Effector memory CD4-positive, alpha-beta T cell (primary cell): ENCODE measurements around the gene C19orf73.
"Not testable (repeated sequence)": the region's sequence is repeated elsewhere in the genome, so short reads cannot be mapped to it uniquely, and the experiment has no call there.

ENCODE experiments used
- DNase-seq, 3 donors: peaks; one replicate each; pipeline ENCODE4 v3.0.0-alpha.2; 2020
- H3K27ac ChIP-seq: 2 replicates; pipeline ENCODE4 v1.7.0; 2013; ENCODE audit warnings: mild to moderate bottlenecking, low read length, moderate library complexity; ENCODE audit not compliant: insufficient read depth, poor library complexity, severe bottlenecking
- H3K27me3 ChIP-seq: replicated peaks from 2 replicates; pipeline ENCODE4 v1.7.0; 2013; ENCODE audit warnings: mild to moderate bottlenecking, low read length; ENCODE audit not compliant: insufficient read depth, control insufficient read depth, poor library complexity, severe bottlenecking
- H3K36me3 ChIP-seq: 2 replicates; pipeline ENCODE4 v1.7.0; 2013; ENCODE audit warnings: mild to moderate bottlenecking, low read length, moderate library complexity; ENCODE audit not compliant: control insufficient read depth, insufficient read depth
- H3K4me1 ChIP-seq: 2 replicates; pipeline ENCODE4 v1.7.0; 2013; ENCODE audit warnings: low read length, mild to moderate bottlenecking; ENCODE audit not compliant: control insufficient read depth, insufficient read depth, poor library complexity, severe bottlenecking
- H3K4me3 ChIP-seq: 2 replicates; pipeline ENCODE4 v1.7.0; 2013; ENCODE audit warnings: low read length, low read depth, mild to moderate bottlenecking; ENCODE audit not compliant: insufficient read depth, poor library complexity, severe bottlenecking
- H3K9me3 ChIP-seq: 2 replicates; pipeline ENCODE4 v1.7.0; 2013; ENCODE audit warnings: mild to moderate bottlenecking, low read length, moderate library complexity; ENCODE audit not compliant: control insufficient read depth

The C19orf73 gene

DNA sequence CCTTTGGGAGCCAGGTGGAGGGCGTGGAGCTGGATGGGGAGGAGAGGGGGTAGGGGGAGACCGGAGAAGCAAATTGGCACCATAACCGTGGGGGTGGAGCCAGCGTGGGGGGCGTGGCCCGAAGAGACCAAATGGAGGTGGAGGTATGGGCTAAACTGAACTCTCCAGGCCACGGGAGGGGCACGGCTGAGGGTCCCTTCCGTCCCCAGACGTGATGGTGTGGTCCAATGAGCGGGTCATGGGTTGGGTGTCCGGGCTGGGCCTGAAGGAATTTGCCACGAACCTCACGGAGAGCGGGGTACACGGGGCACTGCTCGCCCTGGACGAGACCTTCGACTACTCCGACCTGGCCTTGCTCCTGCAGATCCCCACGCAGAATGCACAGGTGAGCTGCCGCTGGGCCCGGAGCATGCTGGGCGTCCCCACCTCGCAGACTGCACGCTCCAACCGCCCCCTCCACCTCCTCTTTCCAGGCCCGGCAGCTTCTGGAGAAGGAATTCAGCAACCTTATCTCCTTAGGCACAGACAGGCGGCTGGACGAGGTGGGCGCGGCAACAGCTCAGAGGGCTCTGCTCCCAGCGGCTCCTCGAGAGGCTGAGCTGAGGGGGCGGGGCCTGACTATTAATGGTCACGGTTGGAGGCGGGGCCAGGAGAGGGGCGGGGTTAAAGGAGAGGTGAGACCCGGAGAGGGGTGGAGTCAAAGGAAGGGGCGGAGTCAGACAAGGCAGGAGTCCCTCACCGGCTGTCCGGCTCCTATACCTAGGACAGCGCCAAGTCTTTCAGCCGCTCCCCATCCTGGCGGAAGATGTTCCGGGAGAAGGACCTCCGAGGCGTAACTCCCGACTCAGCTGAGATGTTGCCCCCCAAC lies 30.1 kb upstream of the C19orf73 start:
- Histone ChIP-seq H3K4me1 (peaks cover 30% of the 10 kb centered on the region), H3K36me3 (no peaks in the 10 kb centered on the region), H3K4me3 (peak overlapping the region; percentile 59), H3K27ac (no peak overlapping the region), H3K27me3 (peaks cover 45% of the 10 kb centered on the region), H3K9me3 (no peaks in the 10 kb centered on the region)
- peak; percentile 64 to 77 (median 75) for DNase-seq

DNA sequence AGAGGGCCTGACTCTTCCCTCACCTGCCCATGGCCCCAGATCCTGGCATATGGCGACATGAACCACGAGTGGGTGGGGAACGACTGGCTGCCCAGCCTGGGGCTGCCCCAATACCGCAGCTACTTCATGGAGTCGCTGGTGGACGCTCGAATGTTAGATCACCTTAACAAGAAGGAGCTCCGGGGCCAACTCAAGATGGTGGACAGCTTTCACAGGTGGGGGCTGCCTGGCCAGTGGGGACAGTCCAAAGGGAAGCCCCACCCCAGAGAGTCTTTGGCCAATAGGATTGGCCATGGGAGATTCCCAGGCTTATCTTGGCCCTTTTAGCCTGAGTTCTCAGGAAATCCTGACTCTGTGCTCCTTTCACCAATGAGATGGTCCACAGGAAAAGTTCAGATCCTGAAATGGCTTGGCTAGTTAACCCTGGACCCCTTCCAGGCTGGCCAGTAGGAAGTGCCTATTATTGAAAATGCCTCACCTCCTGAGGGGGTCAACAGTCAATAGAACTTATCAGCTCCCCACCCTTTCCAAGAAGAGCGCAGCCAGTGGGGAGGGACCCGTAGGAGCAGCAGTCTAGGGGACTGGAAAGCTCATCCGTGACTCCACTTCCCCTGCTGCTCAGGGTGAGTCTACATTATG lies 29.2 kb upstream of the C19orf73 start:
- Histone ChIP-seq H3K4me1 (peaks cover 30% of the 10 kb centered on the region), H3K27me3 (peaks cover 45% of the 10 kb centered on the region), H3K4me3 (no peak overlapping the region), H3K36me3 (no peaks in the 10 kb centered on the region), H3K27ac (no peak overlapping the region), H3K9me3 (no peaks in the 10 kb centered on the region)
- no peak for DNase-seq

DNA sequence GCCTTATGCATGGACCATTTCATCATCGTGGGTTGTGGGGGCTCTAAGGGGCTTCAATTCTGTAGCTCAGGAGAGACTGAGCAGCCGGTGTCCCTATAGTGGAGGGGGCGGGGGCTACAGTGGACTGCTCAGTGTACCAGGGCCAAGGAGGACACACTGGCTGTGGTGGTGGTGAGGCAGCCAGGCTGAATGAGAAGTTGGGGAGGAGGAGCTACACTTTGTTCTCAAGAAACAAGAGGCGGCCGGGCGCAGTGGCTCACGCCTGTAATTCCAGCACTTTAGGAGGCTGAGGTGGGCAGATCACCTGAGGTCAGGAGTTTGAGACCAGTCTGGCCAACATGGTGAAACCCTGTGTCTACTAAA lies 27.4 kb upstream of the C19orf73 start:
- DNase-seq, H3K4me3 ChIP-seq: not testable (repeated sequence)

DNA sequence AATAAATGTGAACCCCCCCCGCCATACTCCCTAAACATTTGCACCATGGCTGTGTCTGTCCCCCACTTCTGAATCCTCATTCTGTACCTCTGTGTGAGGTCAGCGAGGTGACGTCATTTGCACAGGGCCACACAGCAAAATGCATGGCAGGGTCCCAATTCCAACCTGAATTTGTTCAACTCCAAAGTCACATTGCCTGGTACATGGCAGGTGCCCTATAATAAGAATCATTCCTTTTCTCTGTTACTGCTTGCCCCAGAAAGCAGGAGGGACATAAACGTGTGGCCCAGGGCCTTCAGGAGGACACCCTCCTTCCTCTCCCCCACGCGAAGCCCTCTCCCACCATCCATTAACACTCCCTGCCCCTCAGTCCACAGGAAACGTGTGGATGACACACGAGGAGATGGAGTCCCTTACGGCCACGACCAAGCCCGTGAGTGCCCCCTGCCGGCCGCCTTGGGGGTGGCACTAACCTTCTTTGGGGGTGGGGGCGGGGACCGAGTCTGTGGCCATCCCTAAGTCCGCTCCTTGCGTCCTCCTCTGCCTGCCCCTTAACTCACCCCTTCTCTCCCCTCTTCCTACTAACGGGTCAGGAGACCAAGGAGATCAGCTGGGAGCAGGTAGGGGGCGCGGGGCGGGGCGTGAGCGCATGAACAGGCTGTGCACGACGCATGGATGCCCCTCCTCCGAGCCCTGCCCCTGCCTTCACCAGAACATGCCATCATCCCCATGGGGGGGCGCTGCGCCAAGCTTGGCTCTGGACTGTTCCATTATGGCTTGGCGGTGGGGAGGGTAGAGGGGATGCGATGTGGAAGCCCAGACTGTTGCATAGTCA lies 26.8 kb upstream of the C19orf73 start:
- no peak overlapping the region for H3K27ac ChIP-seq
- DNase-seq = peak; percentile 57 to 71 (median 62)
- H3K4me3 ChIP-seq = peak overlapping the region; percentile 3
- peaks cover 34% of the 10 kb centered on the region for H3K27me3 ChIP-seq
- H3K4me1 ChIP-seq = peaks cover 28% of the 10 kb centered on the region
- no peaks in the 10 kb centered on the region for H3K36me3 ChIP-seq
- H3K9me3 ChIP-seq = no peaks in the 10 kb centered on the region

More for the DNA sequence above, 27.4 kb upstream of the C19orf73 start:
- not testable (repeated sequence) for H3K36me3 ChIP-seq, H3K27ac ChIP-seq, H3K9me3 ChIP-seq
- Histone ChIP-seq H3K27me3 (peaks cover 40% of the 10 kb centered on the region), H3K4me1 (peaks cover 33% of the 10 kb centered on the region)

DNA sequence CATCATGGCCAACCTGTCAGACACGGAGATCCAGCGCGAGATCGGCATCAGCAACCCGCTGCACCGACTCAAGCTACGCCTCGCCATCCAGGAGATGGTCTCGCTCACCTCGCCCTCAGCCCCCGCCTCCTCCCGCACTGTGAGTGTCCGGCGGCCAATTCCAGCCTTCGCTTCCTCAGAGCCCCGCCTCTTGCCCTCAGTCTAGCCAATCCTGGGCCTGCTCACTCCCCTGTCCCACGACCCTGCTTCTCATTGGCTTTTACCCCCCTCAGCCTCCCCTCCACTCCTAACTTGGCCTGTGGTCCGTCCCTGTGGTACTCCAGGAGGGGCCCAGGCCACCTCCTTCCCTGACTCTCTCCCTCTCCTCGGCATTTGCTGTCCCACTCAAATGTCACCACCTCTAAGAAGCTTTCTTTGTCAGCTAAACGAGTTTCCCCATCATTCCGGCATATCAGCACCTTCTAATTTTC lies 24.0 kb upstream of the C19orf73 start:
- H3K36me3 ChIP-seq = no peaks in the 10 kb centered on the region
- H3K4me1 ChIP-seq = peaks cover 8% of the 10 kb centered on the region
- H3K9me3 ChIP-seq = no peaks in the 10 kb centered on the region
- H3K4me3 ChIP-seq = peak overlapping the region; percentile 13
- H3K27ac ChIP-seq = no peak overlapping the region
- no peak for DNase-seq
- H3K27me3 ChIP-seq = peaks cover 11% of the 10 kb centered on the region

DNA sequence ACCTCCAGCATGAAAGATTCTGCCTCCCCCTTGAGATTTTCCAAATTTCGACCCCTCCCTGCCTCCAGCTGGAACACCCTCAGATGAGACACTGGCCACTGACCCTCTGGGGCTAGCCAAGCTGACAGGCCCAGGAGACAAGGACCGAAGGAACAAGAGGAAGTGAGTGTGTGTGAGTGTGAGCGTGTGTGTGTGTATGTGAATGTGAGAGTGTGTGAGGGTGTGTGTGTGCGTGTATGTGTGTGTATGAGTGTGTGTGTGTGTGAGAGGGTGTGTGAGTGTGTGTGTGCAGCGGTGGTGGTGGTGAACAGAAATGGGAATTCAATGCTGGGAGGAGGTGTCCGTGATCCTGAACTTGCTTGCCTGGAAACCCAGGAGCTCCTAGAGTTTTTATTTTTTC lies 22.4 kb upstream of the C19orf73 start:
- Histone ChIP-seq H3K9me3 (no peaks in the 10 kb centered on the region), H3K36me3 (no peaks in the 10 kb centered on the region), H3K27me3 (peaks cover 11% of the 10 kb centered on the region), H3K4me1 (peaks cover 8% of the 10 kb centered on the region), H3K27ac (no peak overlapping the region), H3K4me3 (no peak overlapping the region)
- DNase-seq = no peak

DNA sequence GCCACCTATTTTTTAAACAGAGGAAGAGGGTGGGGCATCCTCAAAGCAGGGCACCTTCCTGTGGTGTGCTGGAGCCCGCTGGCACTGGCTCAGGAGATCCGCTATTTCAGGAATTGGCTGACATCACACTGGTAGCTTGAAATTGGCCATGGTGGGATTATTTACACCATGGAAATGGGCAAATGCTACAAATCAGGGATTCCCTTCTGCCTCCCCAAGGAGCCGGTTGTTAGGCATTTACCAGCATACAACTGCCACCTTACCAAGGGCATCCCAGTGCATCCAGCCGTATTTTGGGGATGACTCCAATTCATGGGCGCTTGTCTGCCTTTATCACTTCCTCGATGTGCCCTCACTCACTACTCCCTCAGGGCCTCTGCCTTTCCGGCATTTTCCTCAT lies 22.0 kb upstream of the C19orf73 start:
- no peaks in the 10 kb centered on the region for H3K9me3 ChIP-seq
- H3K4me1 ChIP-seq = peaks cover 4% of the 10 kb centered on the region
- no peaks in the 10 kb centered on the region for H3K36me3 ChIP-seq
- DNase-seq = no peak
- no peak overlapping the region for H3K4me3 ChIP-seq
- H3K27ac ChIP-seq = no peak overlapping the region
- H3K27me3 ChIP-seq = peaks cover 7% of the 10 kb centered on the region

DNA sequence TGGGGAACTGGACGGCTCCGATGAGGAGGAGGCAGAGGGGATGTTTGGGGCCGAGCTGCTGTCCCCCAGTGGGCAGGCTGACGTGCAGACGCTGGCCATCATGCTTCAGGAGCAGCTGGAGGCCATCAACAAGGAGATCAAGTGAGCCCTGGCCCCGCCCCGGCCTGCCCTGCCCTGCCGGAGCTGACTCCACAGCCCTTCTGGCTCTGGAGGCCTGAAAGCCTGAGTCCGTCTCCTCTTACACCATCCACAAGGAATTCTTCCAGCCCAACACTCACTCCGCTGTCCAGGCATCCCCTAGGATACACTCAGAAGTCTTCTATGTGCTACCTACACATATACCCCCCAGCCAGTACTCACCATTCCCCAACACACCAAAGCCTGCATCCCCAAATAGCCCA lies 17.8 kb upstream of the C19orf73 start:
- Histone ChIP-seq H3K27ac (no peak overlapping the region), H3K36me3 (no peaks in the 10 kb centered on the region), H3K27me3 (no peaks in the 10 kb centered on the region), H3K4me3 (no peak overlapping the region), H3K9me3 (no peaks in the 10 kb centered on the region), H3K4me1 (peaks cover 12% of the 10 kb centered on the region)
- DNase-seq = no peak

DNA sequence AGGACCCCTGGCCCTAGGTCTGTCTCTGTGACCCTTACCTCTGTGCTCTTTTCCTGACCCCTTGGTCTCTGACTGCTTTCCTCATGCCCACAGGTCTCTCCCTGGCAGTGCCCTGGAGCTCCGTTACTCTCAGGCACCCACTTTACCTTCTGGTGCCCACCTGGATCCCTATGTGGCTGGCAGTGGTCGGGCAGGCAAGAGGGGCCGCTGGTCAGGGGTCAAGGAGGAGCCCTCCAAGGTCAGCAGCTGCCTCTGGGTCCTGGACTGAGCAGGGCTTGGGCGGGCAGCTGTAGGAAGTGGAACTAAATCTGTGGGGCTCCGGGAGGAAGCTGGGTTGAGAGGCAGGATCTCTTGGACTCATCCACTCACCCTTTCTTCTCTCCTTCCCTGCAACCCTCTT lies 16.7 kb upstream of the C19orf73 start:
- H3K36me3 ChIP-seq = no peaks in the 10 kb centered on the region
- H3K27me3 ChIP-seq = no peaks in the 10 kb centered on the region
- H3K4me3 ChIP-seq = no peak overlapping the region
- DNase-seq = no peak
- peaks cover 12% of the 10 kb centered on the region for H3K4me1 ChIP-seq
- H3K9me3 ChIP-seq = no peaks in the 10 kb centered on the region
- no peak overlapping the region for H3K27ac ChIP-seq
